Liver (tissue), 9 donors: ENCODE measurements around the gene SUMO2. TPM values are rescaled to one million over a fixed set of nuclear protein-coding genes. Genes with fewer than 3 reads are reported as not detected.

Experiments used
- DNase-seq: peaks from one replicate; pipeline ENCODE4 v3.0.0-alpha.2; 2017; ENCODE audit warnings: low spot score
- H3K27ac ChIP-seq, 2 donors: one replicate each; pipeline ENCODE4 v1.7.0; 2013; ENCODE audit warnings: inconsistent platforms in 2 of 2, low read length in 2 of 2, control low read depth in 1 of 2, low read depth in 1 of 2, mild to moderate bottlenecking in 1 of 2
- H3K27me3 ChIP-seq, 4 donors: one replicate each; pipeline versions ENCODE4 v1.6.1 to v1.7.0; 2013; ENCODE audit warnings: low read length in 3 of 4, inconsistent platforms in 1 of 4, mild to moderate bottlenecking in 1 of 4, moderate library complexity in 1 of 4; ENCODE audit not compliant: control insufficient read depth in 4 of 4, insufficient read depth in 4 of 4
- H3K36me3 ChIP-seq, 4 donors: one replicate each; pipeline versions ENCODE4 v1.6.1 to v1.7.0; 2013; ENCODE audit warnings: low read length in 3 of 4, mild to moderate bottlenecking in 3 of 4, low read depth in 1 of 4, moderate library complexity in 1 of 4; ENCODE audit not compliant: control insufficient read depth in 4 of 4, insufficient read depth in 3 of 4
- H3K4me1 ChIP-seq, 4 donors: one replicate each; pipeline versions ENCODE4 v1.6.1 to v1.7.0; 2013; ENCODE audit warnings: low read length in 3 of 4, mild to moderate bottlenecking in 3 of 4, moderate library complexity in 1 of 4; ENCODE audit not compliant: control insufficient read depth in 4 of 4, insufficient read depth in 4 of 4
- H3K4me3 ChIP-seq, 3 donors: one replicate each; pipeline versions ENCODE4 v1.6.1 to v1.7.0; 2013; ENCODE audit warnings: low read length in 3 of 3, control low read depth in 1 of 3, low read depth in 1 of 3, mild to moderate bottlenecking in 1 of 3
- H3K9ac ChIP-seq, 2 donors: one replicate each; pipeline ENCODE4 v1.7.0; 2013; ENCODE audit warnings: low read length in 2 of 2, mild to moderate bottlenecking in 2 of 2, moderate library complexity in 2 of 2, control low read depth in 1 of 2, low read depth in 1 of 2
- H3K9me3 ChIP-seq, 4 donors: one replicate each; pipeline versions ENCODE4 v1.6.1 to v1.7.0; 2013; ENCODE audit warnings: low read length in 3 of 4; ENCODE audit not compliant: control insufficient read depth in 4 of 4
- ATF3 ChIP-seq: IDR thresholded peaks from 2 replicates; pipeline ENCODE4 v1.6.1; 2016; ENCODE audit warnings: antibody characterized with exemption
- CTCF ChIP-seq: fragments of 150-350 bp; IDR thresholded peaks from 2 replicates; pipeline ENCODE4 v1.5.1; 2017; ENCODE audit warnings: improper control_type of control experiment, low read depth, low read length; ENCODE audit not compliant: missing input control
- EGR1 ChIP-seq, 2 donors: IDR thresholded peaks; 2 replicates each; pipeline ENCODE4 v1.6.1; 2016 to 2018; ENCODE audit warnings: antibody characterized with exemption in 2 of 2, low read depth in 2 of 2
- FOXA1 ChIP-seq: IDR thresholded peaks from 2 replicates; pipeline ENCODE4 v1.6.1; 2016; ENCODE audit warnings: antibody characterized with exemption
- FOXA2 ChIP-seq: IDR thresholded peaks from 2 replicates; pipeline ENCODE4 v1.6.1; 2016; ENCODE audit warnings: antibody characterized with exemption
- GABPA ChIP-seq, 2 donors: IDR thresholded peaks in 1 of 2; conservative IDR thresholded peaks in 1 of 2; 2 replicates each; pipeline ENCODE4 v1.6.1; 2016; ENCODE audit warnings: antibody characterized with exemption in 2 of 2, mild to moderate bottlenecking in 1 of 2, moderate library complexity in 1 of 2
- HNF4A ChIP-seq, 2 donors: conservative IDR thresholded peaks; 2 replicates each; pipeline ENCODE4 v1.6.1; 2016; ENCODE audit warnings: antibody characterized with exemption in 2 of 2, mild to moderate bottlenecking in 2 of 2
- HNF4G ChIP-seq: IDR thresholded peaks from 2 replicates; pipeline ENCODE4 v1.6.1; 2016; ENCODE audit warnings: antibody characterized with exemption
- JUND ChIP-seq, 2 donors: IDR thresholded peaks; 2 replicates each; pipeline ENCODE4 v1.6.1; 2016; ENCODE audit warnings: antibody characterized with exemption in 2 of 2
- MAX ChIP-seq: IDR thresholded peaks from 2 replicates; pipeline ENCODE4 v1.6.1; 2016; ENCODE audit warnings: antibody characterized with exemption
- NR2F2 ChIP-seq: IDR thresholded peaks from 2 replicates; pipeline ENCODE4 v1.6.1; 2016; ENCODE audit warnings: antibody characterized with exemption
- RAD21 ChIP-seq, 2 donors: IDR thresholded peaks; 2 replicates each; pipeline ENCODE4 v1.6.1; 2016; ENCODE audit warnings: antibody characterized with exemption in 2 of 2, mild to moderate bottlenecking in 2 of 2
- REST ChIP-seq: IDR thresholded peaks from 2 replicates; pipeline ENCODE4 v1.6.1; 2016; ENCODE audit warnings: antibody characterized with exemption, mild to moderate bottlenecking
- RXRA ChIP-seq, 2 donors: IDR thresholded peaks; 2 replicates each; pipeline ENCODE4 v1.6.1; 2017 to 2018; ENCODE audit warnings: antibody characterized with exemption in 2 of 2, mild to moderate bottlenecking in 1 of 2
- SP1 ChIP-seq: IDR thresholded peaks from 2 replicates; pipeline ENCODE4 v1.6.1; 2018; ENCODE audit warnings: antibody characterized with exemption, mild to moderate bottlenecking
- TAF1 ChIP-seq: conservative IDR thresholded peaks from 2 replicates; pipeline ENCODE4 v1.6.1; 2016; ENCODE audit warnings: antibody characterized with exemption, mild to moderate bottlenecking
- YY1 ChIP-seq: IDR thresholded peaks from 2 replicates; pipeline ENCODE4 v1.6.1; 2016; ENCODE audit warnings: antibody characterized with exemption, mild to moderate bottlenecking
- ZBTB33 ChIP-seq: IDR thresholded peaks from 2 replicates; pipeline ENCODE4 v1.6.1; 2016; ENCODE audit warnings: antibody characterized with exemption
- WGBS: extraction: QIAGEN DNeasy Blood & Tissue Kit; methylation state at CpG from one replicate; pipeline ENCODE4 v1.1.7; 2013; 5-methylcytosine and 5-hydroxymethylcytosine counted together
- polyA plus RNA-seq, 2 donors: library from polyadenylated mRNA; stranded (reverse) in 1 of 2; unstranded in 1 of 2; fragments of 200-250 nt in 1 of 2; fragments of >200 nt in 1 of 2; fragmentation: Nextera tagmentation in 1 of 2; extraction: Ambion mirVana in 1 of 2; gene quantifications; one replicate each; pipeline versions ENCODE4 v1.2.1 to v1.2.3, GENCODE V29; 2013 to 2015
- total RNA-seq, 2 donors: library from RNA; depleted of rRNA; stranded (reverse); fragments of >200 nt; gene quantifications; one replicate each; pipeline ENCODE4 v1.2.3, GENCODE V29; 2014
- donor health status: healthy.
- donor health status: healthy.
- donor health status: healthy.
- donor health status: healthy.
- donor health status: healthy.

Gene SUMO2
- total and polyA plus RNA-seq, 4 donors = 20.9 to 160 (median 50.5) TPM

GRCh38 chr17:75205037-75205792 is 22.5 kb upstream of the SUMO2 start, which contains the start of gene NUP85:
Gene NUP85, plus strand, starts transcription at chr17:75205679. Its CDS starts 83 bp downstream, at chr17:75205762.
- Histone ChIP-seq H3K9me3 (no peaks in the 10 kb centered on the region), H3K4me3 (peak within 1 kb of the TSS; percentile 83 to 99 (median 95)), H3K9ac (peak within 1 kb of the TSS; percentile 90), H3K27ac (peak within 1 kb of the TSS; percentile 93 to 94), H3K27me3 (no peaks in the 10 kb centered on the region), H3K36me3 (peaks cover 2 to 9% (median 6%) of the 10 kb centered on the region in 4 donors), H3K4me1 (peaks cover 9 to 30% (median 19%) of the 10 kb centered on the region in 4 donors)
- peak; percentile 49 for TF ChIP-seq MAX
- TF ChIP-seq RAD21 (IDR thresholded peaks at IDR 0.05) = peak in 1 of 2 donors; percentile 18
- TF ChIP-seq RXRA (IDR thresholded peaks at IDR 0.05) = peak; percentile 20 to 60
- TF ChIP-seq HNF4A (conservative IDR thresholded peaks at IDR 0.05) = peak; percentile 16 to 55
- TF ChIP-seq TAF1 = peak; percentile 39
- TF ChIP-seq ZBTB33 = peak; percentile 90
- no peak for TF ChIP-seq FOXA1
- no peak for TF ChIP-seq NR2F2
- TF ChIP-seq GABPA (IDR thresholded peaks at IDR 0.05 in 1 of 2, conservative IDR thresholded peaks at IDR 0.05 in 1 of 2) = peak in 1 of 2 donors; percentile 56
- no peak for TF ChIP-seq JUND (IDR thresholded peaks at IDR 0.05)
- TF ChIP-seq FOXA2 = no peak
- no peak for TF ChIP-seq ATF3
- peak; percentile 56 for TF ChIP-seq SP1
- peak; percentile 83 for TF ChIP-seq YY1
- no peak for TF ChIP-seq EGR1 (IDR thresholded peaks at IDR 0.05; ENCODE audit: low read depth in 2 of 2)
- no peak for TF ChIP-seq HNF4G
- TF ChIP-seq REST = no peak
- TF ChIP-seq CTCF = no peak
- under 1% methylated on average over 57 of the region's 57 CpGs for WGBS
- peak; percentile 94 for DNase-seq
